GM19099 (cell line): Measurements from ENCODE around the gene SMIM17.

Experiments
- POLR2A ChIP-seq: IDR thresholded peaks from 3 replicates; pipeline ENCODE4 v1.6.1; 2011; ENCODE audit warnings: low read depth; ENCODE audit not compliant: insufficient read length; ENCODE audit errors: extremely low read depth

The SMIM17 gene

DNA sequence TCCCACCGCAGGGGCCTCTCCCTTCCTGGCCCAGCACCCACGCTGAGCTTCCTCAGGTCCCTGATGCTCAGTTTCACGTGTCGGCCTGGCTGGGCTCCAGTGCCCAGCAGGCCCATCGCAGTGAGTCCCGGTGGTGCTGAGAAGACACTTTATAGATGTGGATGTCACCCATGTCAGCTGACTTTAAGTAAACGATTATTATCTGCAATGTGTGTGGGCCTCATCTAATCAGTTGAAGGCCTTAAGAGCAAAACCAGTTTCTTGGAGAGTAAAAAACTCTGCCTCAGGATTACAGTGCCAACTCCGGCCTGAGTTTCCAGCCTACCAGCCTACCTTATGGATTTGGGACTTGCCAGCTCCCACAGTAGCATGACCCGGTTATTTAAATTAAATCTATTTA lies 17.3 kb upstream of the SMIM17 start:
- TF ChIP-seq POLR2A, result no peak

DNA sequence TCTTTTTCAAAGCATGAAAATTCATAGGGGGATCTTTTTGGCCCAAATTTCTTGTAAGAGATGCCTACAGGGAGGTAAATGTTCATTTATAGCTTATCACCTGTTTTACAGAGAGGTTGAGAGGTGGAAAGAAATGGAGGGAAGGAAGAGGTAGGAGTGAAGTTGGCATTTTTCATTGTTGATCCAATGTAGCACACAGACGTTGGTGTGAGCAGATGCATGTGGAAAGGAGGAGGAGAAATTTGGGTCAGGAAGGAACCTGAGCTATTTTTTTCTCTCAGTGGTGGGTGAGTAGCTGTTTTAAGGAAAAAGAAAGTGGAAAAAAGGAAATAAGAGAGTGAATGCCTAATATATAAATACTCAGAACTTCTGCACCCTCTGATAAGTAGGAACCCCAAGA lies 9.9 kb upstream of the SMIM17 start:
- no peak for TF ChIP-seq POLR2A

DNA sequence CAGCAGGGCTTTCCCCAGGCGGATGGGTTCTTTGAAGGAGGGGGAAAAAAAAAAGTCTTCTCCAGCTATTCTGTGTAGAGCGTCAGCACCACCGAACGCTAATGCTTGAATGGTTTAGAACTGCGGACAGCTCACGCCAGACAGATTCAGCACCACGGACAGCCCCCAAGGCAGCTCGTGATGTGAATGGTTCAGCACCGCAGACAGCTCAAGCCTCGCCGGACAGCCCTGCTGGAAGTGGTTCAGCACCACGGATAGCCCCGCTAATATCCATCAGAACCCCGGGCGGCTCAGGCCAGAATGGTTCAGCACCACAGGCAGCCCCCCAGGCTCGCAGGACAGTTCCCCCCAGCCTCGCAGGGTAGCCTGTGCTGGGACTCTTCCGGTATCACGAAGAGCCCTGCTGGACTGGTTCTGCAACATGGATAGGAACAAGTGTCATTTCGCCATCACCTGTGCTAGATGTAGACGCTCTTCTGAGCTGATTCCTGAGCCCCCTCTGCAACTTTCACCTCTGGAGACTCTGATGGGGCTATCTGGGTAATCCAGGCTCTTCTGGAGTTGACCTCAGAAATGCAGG lies 4.9 kb upstream of the SMIM17 start:
- TF ChIP-seq POLR2A, result no peak

DNA sequence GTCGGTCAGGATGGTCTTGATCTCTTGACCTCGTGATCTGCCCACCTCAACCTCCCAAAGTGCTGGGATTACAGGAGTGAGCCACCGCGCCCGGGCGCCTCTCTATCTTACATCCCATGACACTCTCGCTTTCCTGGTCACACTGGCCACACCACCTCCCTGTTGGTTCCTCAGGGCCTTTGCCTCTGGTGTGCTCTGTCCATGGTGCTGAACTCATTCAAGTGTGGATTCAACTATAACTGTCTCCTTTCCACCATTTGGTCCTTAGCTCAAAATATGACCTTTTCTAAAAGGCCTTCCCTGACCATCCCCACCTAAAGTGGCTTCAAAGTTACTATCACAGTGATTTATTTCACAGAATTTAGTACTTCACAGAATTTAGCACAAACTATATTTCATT lies 3.7 kb upstream of the SMIM17 start:
- no peak for TF ChIP-seq POLR2A

DNA sequence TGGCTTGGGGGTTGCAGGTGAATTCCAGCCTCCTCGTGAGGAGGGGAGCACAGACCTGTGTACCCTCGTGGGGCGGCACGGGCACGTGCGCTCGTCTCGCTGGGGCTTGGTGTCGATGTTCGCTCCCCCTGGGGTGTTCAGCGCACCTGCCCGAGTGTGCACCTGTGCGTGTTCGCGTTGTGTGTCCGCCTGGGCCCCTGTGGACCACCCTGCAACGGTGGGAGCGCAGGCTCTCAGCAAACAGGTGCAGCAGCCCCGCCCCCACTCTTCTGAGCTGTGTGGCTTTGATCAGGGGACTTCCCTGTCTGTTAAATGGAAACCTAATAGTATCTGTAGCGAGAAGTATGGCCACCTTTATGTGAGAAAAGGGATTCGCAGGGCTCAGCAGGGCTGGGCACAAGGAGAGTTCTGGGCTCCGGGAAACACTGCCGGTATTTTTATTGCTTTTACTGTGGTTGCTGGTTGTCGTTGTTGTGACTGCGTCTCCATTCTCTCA lies 549 bp downstream of the SMIM17 start:
- TF ChIP-seq POLR2A, result no peak

DNA sequence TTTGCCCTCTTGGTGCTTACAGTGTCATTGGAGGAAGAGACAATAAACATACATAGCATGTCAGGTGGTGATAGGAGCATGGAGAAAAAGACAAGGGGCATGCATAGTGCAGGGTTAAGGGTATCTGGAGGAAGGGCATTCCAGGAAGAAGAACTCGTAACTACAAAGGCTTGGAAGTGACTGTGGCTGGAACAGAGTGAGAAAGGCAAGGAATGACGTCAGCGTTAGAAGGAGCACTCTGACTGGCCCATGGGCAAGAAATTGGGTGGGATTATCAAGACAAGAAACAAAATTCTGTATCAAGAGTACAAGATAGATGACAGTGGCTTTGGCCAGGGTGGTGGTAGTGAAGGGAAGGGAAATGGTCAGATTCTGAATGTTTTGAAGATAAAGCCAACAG lies 11.2 kb downstream of the SMIM17 start:
- no peak for TF ChIP-seq POLR2A

DNA sequence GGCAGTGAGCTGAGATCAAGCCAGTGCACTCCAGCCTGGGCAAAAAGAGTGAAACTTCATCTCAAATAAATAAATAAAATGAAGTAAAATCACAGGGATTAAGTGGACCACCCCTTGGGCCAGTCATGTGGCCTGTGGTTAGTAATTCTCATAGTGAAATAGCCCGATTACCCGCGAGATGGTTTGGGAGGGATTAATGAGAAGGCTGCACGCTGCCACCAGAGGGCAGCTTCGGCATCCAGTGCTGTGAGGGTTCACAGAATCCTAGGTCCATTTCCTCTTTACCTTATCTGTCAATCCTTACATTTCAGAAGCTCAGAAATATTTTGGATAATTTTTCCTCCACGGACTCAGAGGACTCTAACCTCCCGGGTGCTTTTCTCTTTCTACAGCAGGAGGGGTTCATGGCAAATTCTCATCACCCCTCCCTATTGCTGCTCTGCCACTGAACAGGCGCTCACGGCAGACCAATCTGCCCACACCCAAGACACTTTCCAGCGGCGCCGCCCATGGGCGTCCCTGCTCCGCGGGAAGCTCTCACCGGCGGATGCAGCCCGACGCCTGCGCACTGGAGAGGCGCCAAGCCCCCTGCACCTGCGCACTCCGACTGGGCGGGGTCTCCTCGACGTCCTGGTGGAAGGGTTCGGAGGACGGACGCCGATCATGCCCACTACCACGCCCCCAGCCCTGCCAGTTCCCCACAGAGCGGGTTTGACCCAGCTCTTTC lies 17.6 kb downstream of the SMIM17 start:
- no peak for TF ChIP-seq POLR2A

DNA sequence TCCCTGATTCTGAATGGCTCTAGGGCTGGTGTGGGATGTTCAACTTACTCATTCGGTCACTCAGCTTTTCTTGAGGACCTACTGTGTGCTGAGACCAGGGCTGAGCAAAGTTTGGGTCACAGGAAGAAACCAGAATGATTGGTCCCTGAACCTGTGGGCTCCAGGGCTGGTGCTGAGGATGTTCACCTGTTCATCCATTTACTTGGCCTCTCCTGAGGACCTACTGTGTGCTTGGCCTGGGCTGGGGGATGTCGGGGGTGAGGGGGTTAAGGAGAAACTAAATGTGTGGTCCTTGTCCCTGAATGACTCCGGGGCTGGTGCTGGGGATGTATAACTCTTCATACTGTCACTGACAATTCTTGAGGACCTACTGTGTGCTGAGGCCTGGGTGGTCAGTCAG lies 18.3 kb downstream of the SMIM17 start:
- no peak for TF ChIP-seq POLR2A

DNA sequence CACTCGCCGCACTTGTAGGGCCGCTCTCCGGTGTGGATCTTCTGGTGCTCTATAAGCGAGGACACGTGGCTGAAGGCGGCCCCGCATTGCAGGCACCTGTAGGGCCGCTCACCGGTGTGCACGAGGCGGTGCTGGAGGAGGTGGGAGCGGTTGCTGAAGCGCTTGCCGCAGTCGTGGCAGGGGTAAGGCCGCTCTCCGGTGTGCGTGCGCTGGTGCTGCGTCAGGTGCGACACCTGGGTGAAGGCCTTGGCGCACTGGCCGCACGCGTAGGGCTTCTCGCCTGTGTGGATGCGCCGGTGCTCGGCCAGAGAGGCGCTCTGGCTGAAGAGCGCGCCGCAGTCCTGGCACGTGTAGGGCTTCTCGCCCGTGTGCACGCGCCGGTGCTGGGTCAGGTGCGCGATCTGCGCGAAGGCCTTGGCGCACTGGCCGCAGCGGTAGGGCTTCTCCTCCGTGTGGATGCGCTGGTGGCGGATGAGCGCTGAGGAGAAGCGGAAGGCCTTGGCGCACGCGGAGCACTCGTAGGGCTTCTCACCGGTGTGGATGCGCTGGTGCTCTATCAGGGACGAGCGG lies 21.1 kb downstream of the SMIM17 start:
- TF ChIP-seq POLR2A, result no peak

DNA sequence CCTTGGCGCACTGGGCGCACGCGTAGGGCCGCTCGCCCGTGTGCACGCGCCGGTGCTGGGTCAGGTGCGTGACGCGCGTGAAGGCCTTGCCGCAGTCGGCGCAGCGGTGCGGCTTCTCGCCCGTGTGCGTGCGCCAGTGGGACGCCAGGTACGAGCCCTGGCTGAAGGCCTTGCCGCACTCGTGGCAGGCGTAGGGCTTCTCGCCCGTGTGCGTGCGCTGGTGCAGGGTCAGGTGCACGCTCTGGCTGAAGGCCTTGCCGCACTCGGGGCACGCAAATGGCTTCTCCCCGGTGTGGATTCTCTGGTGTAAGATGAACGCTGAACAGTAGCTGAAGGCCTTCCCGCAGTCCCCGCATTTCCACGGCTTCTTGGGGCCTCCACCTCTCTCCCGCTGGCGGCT lies 21.6 kb downstream of the SMIM17 start:
- no peak for TF ChIP-seq POLR2A

DNA sequence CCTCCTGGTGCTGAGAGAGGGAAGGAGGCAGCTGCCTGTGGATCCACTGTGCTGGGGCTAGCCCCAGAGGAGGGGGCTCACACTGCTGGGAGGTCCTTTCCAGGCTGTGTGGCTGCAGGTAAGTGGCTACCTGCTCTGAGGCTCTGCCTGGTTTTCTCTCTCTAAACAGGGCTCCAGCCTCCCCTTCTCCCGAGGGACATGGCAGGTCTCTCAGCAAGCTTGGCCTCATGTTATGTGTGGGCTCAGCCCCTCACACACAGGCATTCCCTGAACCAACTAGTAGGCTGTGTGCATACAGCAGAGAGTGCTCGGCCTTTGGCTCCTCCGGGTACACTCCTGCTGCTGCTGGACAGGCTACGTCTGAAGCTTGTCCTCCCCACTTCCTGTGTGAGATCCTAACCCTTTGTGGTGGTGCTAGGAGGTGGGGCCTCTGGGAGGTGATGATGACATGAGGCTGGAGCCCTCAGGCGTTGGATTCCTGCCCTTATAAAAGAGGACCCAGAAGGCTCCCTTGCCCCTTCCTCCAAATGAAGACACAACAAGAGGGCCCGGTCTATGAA lies 24.4 kb downstream of the SMIM17 start:
- TF ChIP-seq POLR2A, result no peak

DNA sequence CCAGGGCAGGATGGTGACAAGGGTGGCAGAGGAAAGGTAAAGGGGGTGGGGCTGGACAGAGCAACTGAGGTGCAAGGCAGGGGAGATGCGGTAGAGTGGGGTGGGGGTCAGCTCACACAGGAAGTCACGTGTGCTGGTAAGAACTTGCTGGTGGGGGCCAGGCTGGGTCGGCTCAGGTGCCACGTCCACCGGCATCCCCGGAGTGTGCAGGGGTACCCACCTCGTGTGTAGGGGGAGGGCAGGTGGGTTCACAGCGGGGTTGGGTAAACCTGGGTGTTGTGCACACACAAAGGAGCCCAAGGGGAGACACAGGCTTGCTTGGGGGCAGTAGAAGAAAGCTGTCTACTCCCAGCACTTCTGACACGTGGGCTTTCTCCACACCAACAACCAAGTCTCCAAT lies 25.7 kb downstream of the SMIM17 start:
- TF ChIP-seq POLR2A, result no peak

DNA sequence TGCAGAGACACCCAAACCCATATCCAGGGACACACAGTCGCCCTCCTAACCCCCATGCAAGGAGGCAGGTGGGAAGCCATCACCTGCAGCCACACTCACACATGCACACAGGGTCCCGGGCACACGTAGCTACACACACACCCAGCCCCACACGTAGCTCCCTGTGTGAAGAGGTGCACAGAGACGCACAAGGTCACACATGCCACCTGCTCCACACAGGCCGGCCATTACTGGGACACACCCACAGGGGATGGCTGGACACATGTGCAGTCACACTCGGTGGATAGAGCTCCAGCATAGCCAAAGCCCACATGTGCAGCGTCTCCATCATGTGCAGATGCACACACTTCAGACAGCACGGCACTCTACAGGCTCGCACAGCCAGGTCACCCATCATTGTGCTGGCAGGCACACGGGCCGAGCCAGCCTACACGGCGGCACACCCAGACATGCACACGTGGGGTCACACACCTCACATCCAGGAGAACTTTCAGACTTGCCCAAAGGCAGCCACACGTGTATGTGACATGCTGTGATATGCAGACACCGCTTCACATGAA lies 27.5 kb downstream of the SMIM17 start:
- TF ChIP-seq POLR2A, result no peak

DNA sequence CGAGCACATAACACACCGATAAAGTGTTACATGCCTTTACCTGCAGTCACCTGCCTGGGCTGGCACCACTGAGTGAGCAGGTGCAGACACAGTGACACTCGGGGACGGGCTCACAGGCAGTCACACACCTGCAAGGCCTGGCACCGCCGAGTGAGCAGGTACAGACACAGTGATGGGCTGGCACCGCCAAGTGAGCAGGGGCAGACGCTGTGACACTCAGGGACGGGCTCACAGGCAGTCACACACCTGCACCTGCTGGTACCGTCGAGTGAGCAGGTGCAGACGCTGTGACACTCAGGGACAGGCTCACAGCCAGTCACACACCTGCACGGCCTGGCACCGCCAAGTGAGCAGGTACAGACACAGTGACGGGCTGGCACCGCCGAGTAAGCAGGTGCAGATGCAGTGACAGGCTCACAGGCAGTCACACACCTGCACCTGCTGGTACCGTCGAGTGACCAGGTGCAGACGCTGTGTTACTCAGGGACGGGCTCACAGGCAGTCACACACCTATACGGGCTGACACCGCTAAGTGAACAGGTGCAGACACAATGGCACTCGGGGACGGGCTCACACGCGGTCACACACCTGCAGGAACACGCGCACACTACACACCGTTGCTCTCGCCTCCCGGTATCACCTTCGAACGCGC lies 28.1 kb downstream of the SMIM17 start:
- no peak for TF ChIP-seq POLR2A

DNA sequence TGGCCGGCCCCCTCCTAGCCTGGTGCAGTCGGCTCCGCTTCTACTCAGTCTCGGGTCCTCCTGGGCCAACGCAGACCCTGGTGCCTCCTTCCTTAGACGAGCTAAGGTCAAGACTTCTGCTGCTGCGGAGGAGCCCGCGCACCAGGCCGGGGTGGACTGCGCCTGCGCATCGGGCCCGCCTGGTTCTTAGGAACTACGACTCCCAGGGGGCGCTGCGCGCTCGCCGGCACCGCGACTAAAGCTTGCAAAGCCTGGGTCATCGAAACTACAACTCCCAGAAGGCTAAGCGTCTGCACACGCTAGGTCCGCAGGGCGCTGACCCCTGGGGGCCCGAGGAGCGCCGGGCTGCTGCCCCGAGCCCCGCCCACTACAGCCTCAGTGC lies 28.6 kb downstream of the SMIM17 start, which contains the start of gene ZNF835:
TSS of gene ZNF835 (minus strand) at position 145 of the 382 bp plus-strand sequence. CDS start 6,559 bp downstream, outside the sequence.
- TF ChIP-seq POLR2A, result no peak

DNA sequence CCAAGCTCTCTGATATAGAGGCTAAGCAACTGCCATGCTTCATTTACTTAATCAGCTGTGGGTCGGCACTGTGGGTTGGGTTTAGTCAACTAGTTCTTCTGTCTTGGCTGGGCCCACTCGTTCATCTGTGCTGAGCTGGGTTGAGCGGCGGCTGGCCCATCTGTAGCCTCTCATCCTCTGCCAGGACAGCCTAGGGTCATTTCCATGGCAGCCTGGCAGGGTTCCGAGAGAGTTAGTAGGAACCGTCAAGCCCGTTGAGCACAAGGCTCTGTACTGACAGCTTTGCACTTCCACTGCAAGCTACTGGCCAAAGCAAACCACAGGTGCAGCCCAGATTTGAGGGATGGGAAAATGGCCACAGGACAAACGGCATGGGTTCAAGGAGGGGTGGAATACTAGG lies 35.2 kb downstream of the SMIM17 start:
- TF ChIP-seq POLR2A, result no peak

DNA sequence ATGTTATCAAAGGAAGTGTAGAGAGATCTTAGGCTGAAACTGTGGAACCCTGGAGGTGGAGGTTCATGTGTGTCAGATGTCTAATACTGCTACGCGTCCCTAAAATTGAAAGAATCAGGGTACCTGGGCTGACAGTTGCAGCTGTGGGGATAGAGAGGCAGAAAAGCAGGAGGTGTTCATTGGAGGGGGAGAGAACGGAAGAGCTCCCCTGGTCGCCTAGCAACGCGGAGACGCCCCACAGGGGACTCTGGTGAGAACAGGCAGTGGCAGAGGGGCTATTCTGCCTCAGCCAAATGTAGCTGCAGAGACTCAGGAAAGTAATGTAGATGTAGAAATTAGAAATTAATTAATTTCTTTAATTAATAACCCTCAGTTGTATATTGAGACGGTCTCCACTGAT lies 38.7 kb downstream of the SMIM17 start:
- TF ChIP-seq POLR2A, result no peak
